Fibroblast of lung (primary cell): ENCODE results near the gene KCNC3. TPM values are rescaled to one million over a fixed set of nuclear protein-coding genes. Genes with fewer than 3 reads are reported as not detected.

Experiments
- DNase-seq, 2 donors: peaks; one replicate each; pipeline versions ENCODE4 v3.0.0 to v3.0.0-alpha.2; 2010; ENCODE audit warnings: low read depth in 2 of 2
- H2AFZ ChIP-seq: 2 replicates; pipeline ENCODE4 v1.5.1; 2012; ENCODE audit warnings: low read length, control low read depth, inconsistent platforms
- H3K27ac ChIP-seq: 2 replicates; pipeline ENCODE4 v1.5.1; 2011; ENCODE audit warnings: low read length, control low read depth; ENCODE audit not compliant: insufficient read depth
- H3K27me3 ChIP-seq: 2 replicates; pipeline ENCODE4 v1.5.1; 2011; ENCODE audit warnings: mild to moderate bottlenecking, low read length; ENCODE audit not compliant: control insufficient read depth, insufficient read depth
- H3K36me3 ChIP-seq: 2 replicates; pipeline ENCODE4 v1.5.1; 2011; ENCODE audit warnings: low read length; ENCODE audit not compliant: control insufficient read depth, insufficient read depth
- H3K4me1 ChIP-seq: 2 replicates; pipeline ENCODE4 v1.5.1; 2011; ENCODE audit warnings: low read length; ENCODE audit not compliant: control insufficient read depth, insufficient read depth; ENCODE audit errors: extremely low read depth
- H3K4me2 ChIP-seq: 2 replicates; pipeline ENCODE4 v1.5.1; 2011; ENCODE audit warnings: low read length, control low read depth; ENCODE audit not compliant: insufficient read depth; ENCODE audit errors: extremely low read depth
- H3K4me3 ChIP-seq, 4 experiments: fragments of 200-600 bp in 1 of 4; sonication (generic) in 1 of 4; replicated peaks in 1 of 4; 2 replicates each; pipeline ENCODE4 v1.5.1; 2011 to 2016; ENCODE audit warnings: low read length in 4 of 4, low read depth in 3 of 4, mild to moderate bottlenecking in 3 of 4, control low read depth in 2 of 4, inconsistent platforms in 1 of 4, mixed read lengths in 1 of 4; ENCODE audit not compliant: insufficient read depth in 1 of 4; ENCODE audit errors: control extremely low read depth in 1 of 4
- H3K79me2 ChIP-seq: 2 replicates; pipeline ENCODE4 v1.5.1; 2012; ENCODE audit warnings: mild to moderate bottlenecking, low read length, inconsistent platforms; ENCODE audit not compliant: control insufficient read depth, insufficient read depth
- H3K9ac ChIP-seq: 2 replicates; pipeline ENCODE4 v1.5.1; 2011; ENCODE audit warnings: mild to moderate bottlenecking, low read length, control low read depth; ENCODE audit not compliant: insufficient read depth
- H3K9me3 ChIP-seq: 2 replicates; pipeline ENCODE4 v1.5.1; 2012; ENCODE audit warnings: low read depth, low read length; ENCODE audit not compliant: control insufficient read depth, insufficient read depth
- H4K20me1 ChIP-seq: 2 replicates; pipeline ENCODE4 v1.5.1; 2011; ENCODE audit warnings: low read length; ENCODE audit not compliant: control insufficient read depth, insufficient read depth; ENCODE audit errors: extremely low read depth
- CTCF ChIP-seq, 2 donors: IDR thresholded peaks in 1 of 2; conservative IDR thresholded peaks in 1 of 2; 1 replicate in 1 of 2; 2 replicates in 1 of 2; pipeline ENCODE4 v1.5.1; 2011 to 2012; ENCODE audit warnings: low read length in 2 of 2, control low read depth in 1 of 2, inconsistent platforms in 1 of 2, low read depth in 1 of 2, mild to moderate bottlenecking in 1 of 2
- EZH2 ChIP-seq: IDR thresholded peaks from 2 replicates; pipeline ENCODE4 v1.5.1; 2012; ENCODE audit warnings: low read length, control low read depth, mild to moderate bottlenecking; ENCODE audit errors: missing control alignments
- polyA plus RNA-seq, 2 donors: library from polyadenylated mRNA; depleted of rRNA in 1 of 2; stranded (reverse) in 1 of 2; unstranded in 1 of 2; fragments of >200 nt; gene quantifications; 2 replicates each; pipeline ENCODE4 v1.2.1, GENCODE V29; 2011 to 2012; ENCODE audit warnings: missing spikeins in 1 of 2
- total RNA-seq: library from RNA; depleted of rRNA; stranded (reverse); fragments of >200 nt; gene quantifications from 2 replicates; pipeline ENCODE4 v1.2.1, GENCODE V29; 2014

KCNC3 gene
- total and polyA plus RNA-seq, 2 donors (not counting 1 experiment from before 2014, with no cell fraction given) = under 0.01 to 0.01 TPM

- H2AFZ ChIP-seq = no peak overlapping the region
- DNase-seq = no peak
- TF ChIP-seq CTCF (conservative IDR thresholded peaks at IDR 0.05 in 1 of 2, IDR thresholded peaks at IDR 0.05 in 1 of 2; ENCODE audit: low read depth in 1 of 2, low read length in 2 of 2) (no peak), EZH2 (no peak)
- H3K9me3 ChIP-seq = no peaks in the 10 kb centered on the region
- no peak overlapping the region for H3K4me2 ChIP-seq
- H3K9ac ChIP-seq = no peak overlapping the region
- no peaks in the 10 kb centered on the region for H3K36me3 ChIP-seq
- no peaks in the 10 kb centered on the region for H3K27me3 ChIP-seq
- no peak overlapping the region for H3K4me3 ChIP-seq
- H3K79me2 ChIP-seq = no peaks in the 10 kb centered on the region
- H3K4me1 ChIP-seq = no peaks in the 10 kb centered on the region
- H3K27ac ChIP-seq = no peak overlapping the region
- no peaks in the 10 kb centered on the region for H4K20me1 ChIP-seq
Measured at GRCh38 chr19:50268041-50268440, 61.1 kb downstream of the KCNC3 start.

GRCh38 chr19:50266896-50267295, 62.3 kb downstream of the KCNC3 start:
- Histone ChIP-seq H3K9ac (no peak overlapping the region), H3K27me3 (no peaks in the 10 kb centered on the region)
- no peak for TF ChIP-seq CTCF (conservative IDR thresholded peaks at IDR 0.05 in 1 of 2, IDR thresholded peaks at IDR 0.05 in 1 of 2; ENCODE audit: low read depth in 1 of 2, low read length in 2 of 2)
- TF ChIP-seq EZH2 = no peak

GRCh38 chr19:50266041-50266440, 63.1 kb downstream of the KCNC3 start:
- no peak overlapping the region for H3K4me2 ChIP-seq
- no peaks in the 10 kb centered on the region for H3K27me3 ChIP-seq
- no peak overlapping the region for H3K4me3 ChIP-seq
- no peak overlapping the region for H3K9ac ChIP-seq
- no peaks in the 10 kb centered on the region for H3K4me1 ChIP-seq
- no peaks in the 10 kb centered on the region for H3K79me2 ChIP-seq
- H3K9me3 ChIP-seq = no peaks in the 10 kb centered on the region
- DNase-seq = no peak
- no peak overlapping the region for H2AFZ ChIP-seq
- no peaks in the 10 kb centered on the region for H4K20me1 ChIP-seq
- H3K36me3 ChIP-seq = no peaks in the 10 kb centered on the region
- TF ChIP-seq CTCF (conservative IDR thresholded peaks at IDR 0.05 in 1 of 2, IDR thresholded peaks at IDR 0.05 in 1 of 2; ENCODE audit: low read depth in 1 of 2, low read length in 2 of 2) (no peak), EZH2 (no peak)
- H3K27ac ChIP-seq = no peak overlapping the region

More at GRCh38 chr19:50266896-50267295, 62.3 kb downstream of the KCNC3 start:
- Histone ChIP-seq H3K4me3 (no peak overlapping the region), H3K9me3 (no peaks in the 10 kb centered on the region), H2AFZ (no peak overlapping the region), H3K27ac (no peak overlapping the region), H3K4me2 (no peak overlapping the region), H3K36me3 (no peaks in the 10 kb centered on the region), H3K4me1 (no peaks in the 10 kb centered on the region), H3K79me2 (no peaks in the 10 kb centered on the region), H4K20me1 (no peaks in the 10 kb centered on the region)
- DNase-seq = no peak
